Right renal cortex interstitium (tissue), 3 donors: Measurements from ENCODE around the gene TRIM7. TPM values are rescaled to one million over a fixed set of nuclear protein-coding genes. Genes with fewer than 3 reads are reported as not detected.
A peak's percentile ranks its signal among the peaks of the same experiment; 100 is the strongest.

Experiments
- DNase-seq, 3 donors: peaks; one replicate each; pipeline ENCODE4 v3.0.0-alpha.2; 2013; ENCODE audit warnings: low read depth in 3 of 3, low spot score in 2 of 3
- polyA plus RNA-seq, 3 donors: library from polyadenylated mRNA; unstranded; fragments of 120-200 nt; gene quantifications; one replicate each; pipeline ENCODE4 v1.2.1, GENCODE V29; 2013; ENCODE audit not compliant: insufficient read length in 3 of 3

Gene TRIM7
- under 1 TPM; 0.13 to 0.31 (median 0.29) TPM for polyA plus RNA-seq

DNA sequence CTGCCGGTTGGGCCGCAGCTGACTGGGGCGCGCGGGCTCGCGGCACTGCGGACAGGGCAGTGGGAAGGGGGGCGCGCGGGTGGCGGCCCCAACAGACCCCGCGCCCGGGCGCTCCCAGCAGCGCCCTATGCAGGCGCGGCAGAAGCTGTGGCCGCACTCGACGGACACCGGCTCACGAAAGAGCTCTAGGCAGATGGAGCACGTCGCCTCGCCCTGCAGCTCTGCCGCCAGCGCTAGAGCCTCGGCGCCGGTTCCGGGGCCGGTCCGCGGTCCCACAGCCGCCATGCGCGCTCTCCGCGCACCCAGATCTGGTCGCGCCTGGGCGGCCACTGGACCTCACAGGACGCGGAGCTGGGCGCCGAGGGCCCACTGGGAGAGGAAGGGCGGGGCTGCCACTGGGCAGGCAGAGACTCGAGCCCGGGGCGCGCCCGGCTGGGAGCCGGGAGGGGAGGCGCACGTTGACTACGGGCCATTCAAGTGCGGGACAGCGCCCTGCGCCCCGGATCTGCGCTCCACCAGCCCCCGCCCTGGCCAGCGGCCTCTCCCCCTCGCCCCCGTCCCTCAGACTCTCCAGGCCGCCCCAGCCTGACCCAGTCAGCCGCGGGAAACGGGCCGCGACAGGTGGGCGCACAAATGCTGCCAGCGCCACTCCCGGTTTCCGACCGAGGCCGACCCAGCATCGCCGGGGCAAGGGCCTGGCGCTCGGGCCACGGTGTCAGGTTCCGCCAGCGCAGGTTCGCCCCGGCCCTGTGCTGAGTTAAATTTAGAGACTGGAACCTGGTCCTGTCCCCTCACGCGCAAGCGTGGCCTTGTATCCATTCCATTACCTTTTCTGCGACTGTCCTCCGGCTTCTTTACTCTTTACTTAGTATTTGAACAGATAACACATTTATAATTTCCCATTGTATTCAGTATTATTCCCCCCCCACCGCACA lies at the start of gene TRIM7:
Gene TRIM7, minus strand, starts transcription at position 371 of the 935 bp plus-strand sequence. Its CDS starts 86 bp downstream, at position 285.
- no peak for DNase-seq

DNA sequence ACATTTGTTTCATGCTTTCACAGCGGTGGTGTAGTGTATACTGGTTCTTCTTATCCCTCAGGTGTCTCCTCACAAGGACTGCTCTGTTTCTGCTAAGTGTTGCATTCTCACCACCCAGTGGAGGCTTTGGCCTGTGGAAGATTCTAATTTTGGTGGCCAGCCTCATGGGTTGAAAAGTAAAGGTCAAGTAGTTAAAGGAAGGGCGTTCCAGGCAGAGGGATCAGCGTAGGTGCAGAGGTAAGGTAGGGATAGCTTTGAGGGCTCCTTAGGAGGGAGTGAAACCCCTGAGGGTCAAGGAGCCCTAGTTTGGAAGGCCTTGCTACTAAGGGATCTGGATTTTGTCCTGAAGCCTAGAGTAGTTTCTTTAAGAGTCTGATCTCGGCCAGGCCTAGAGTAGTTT lies 43.3 kb upstream of the TRIM7 start:
- DNase-seq, result no peak

DNA sequence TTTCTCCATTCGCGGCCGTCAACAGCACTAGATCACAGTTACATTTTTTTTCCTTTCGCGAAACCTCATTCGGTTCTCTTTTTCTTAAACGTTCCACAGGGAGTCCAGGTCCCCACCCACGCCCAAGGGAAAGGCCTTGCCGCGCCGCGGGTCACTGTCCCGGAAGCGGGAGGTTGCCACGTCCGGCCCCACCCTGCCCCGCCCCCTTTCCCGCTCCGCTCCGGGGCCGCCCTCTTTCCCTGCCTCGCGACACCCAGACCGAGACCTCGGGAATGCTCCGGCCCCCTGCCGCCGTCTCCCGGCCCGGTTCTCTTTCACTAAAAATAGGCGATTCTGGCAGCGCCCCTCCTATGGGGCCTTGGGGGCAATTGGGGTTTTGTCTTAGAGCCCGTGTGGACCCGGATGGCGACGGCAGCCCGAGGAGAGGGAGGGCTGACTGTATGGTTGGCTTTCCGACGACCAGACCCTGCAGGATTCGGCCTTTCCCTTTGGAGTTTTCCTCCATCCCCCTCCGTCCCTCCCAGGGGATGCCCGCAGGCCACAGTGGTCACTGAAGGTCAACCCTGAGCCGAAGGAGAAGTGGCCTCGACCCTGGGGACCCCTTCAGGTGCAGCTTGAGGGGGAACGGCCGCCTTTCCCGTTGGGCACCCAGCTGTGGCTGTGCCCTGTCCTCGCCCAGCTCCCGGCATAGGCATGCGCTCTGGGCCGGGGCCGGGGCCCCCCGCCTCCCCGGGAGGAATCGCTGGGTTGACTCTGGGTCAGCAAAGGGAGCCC lies 41.5 kb upstream of the TRIM7 start:
- peak in 2 of 3 donors; percentile 69 to 75 for DNase-seq

DNA sequence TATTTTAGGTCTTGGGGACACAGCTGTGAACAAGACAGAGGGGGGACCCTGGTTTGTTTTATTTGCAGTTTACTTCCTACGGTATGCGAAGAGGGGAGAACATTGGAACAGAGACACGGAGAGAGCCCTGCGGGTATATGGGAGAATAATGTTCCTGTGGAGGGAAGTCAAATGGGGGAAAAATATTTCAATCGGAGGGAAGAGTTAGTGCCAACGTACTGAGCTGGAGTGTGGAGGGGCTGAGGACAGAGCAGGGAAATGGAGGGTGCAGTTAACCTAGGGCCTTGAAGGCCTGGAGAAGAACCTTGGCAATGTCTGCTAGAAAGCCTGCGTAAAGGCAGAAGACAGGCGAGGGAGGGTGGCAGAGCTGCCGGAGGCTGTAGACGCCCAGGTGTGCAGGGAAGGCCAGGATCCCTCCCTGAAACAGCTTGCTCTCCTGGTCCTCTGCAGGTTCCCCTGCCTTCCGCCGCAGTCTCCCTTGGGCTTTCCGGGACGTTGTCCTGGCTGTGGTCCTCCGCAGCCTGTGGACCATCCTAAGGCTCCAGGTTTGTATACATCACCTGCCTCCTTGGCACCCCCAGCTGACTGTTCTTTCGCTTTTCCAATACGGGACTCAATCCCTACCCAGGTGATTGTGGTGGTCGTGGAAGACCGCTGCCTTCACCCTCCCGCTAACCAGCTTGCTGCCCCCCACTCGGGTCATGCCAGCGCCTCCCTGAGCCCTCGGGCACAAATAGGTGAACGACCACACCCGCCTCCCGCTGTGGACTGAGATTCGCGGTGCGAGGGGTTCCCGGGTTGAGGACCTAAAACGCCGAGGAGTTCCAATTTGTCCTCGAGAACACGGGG lies 40.7 kb upstream of the TRIM7 start:
- DNase-seq, result no peak

DNA sequence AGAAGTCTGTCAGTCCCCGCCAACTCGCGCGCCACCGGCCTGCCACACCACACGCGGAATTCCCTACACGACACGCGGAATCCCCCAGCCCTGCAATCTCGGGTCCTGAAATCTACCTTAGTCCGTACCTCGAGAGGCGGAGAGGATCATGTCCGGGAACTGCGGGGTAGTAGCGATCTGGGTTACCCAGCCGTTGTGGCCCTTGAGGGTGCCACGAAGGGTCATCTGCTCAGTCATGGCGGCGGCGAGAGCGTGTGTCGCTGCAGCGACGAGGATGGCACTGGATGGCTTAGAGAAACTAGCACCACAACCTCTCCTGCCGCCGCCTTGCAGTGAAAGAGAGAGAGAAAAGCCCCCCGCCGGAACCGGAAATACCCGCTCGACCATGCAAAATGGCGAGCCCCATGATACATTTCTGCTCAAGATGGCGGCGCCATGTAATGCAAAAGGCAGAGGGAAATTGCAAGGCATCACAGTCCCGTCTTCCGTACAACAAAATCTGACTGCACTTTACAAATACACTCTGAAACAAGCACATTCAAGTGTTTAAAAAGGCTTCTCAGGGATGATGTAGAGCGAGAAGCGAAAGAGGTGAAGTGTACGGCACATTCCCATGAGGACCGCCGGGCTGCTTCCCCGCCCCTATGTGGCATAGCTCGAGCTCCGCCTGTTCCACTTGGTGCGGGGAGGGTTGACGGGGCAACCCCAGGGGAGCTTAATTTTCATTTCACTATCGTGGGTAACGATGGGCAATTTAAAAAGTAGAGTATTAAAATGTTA lies 38.8 kb upstream of the TRIM7 start, which contains the start of gene RACK1:
Gene RACK1, minus strand, starts transcription at position 343 of the 780 bp plus-strand sequence. Its CDS starts 106 bp downstream, at position 237.
- DNase-seq, result peak; percentile 90 to 97 (median 93)

DNA sequence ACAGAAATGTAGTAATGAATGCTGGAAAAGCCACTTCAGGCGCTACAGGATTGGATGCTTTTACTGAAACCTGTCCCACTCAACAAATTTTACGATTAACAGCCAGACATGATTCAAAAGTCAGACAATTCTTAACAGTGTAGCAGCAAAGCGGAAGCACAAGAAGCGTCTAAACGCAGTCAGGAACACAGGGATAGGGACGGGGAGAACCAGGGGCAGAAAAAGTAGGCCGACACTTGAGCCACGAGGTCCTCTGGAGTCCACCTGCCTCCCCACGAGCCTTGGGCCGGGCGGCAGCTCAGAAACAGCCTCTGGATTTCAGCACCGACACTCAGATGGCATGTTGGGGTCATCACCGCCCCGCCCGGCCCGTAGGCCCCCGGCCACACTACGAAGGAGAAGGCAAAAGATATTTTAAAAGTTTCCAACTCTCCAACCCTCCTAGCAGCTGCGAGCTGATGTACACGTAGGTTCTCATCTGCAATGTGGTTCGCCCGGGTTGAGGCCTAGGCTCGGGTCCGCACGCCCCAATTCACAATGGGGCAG lies 38.1 kb upstream of the TRIM7 start:
- no peak for DNase-seq

DNA sequence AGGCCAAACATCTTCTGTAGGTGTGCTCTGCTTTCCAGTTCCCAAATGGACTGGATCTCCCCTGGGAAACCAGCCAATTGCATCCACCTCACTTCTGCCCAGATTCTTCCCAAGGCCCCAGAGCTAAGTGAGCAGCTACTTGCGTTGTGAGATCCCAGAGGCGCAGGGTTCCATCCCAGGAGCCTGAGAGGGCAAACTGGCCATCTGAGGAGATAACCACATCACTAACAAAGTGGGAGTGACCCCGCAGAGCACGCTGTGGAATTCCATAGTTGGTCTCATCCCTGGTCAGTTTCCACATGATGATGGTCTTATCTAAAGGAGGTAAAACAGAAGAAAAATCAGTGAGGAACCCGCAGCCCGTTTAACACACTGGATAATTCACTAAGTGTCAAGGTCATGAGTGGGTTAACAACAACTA lies 37.0 kb upstream of the TRIM7 start:
- DNase-seq, result no peak

DNA sequence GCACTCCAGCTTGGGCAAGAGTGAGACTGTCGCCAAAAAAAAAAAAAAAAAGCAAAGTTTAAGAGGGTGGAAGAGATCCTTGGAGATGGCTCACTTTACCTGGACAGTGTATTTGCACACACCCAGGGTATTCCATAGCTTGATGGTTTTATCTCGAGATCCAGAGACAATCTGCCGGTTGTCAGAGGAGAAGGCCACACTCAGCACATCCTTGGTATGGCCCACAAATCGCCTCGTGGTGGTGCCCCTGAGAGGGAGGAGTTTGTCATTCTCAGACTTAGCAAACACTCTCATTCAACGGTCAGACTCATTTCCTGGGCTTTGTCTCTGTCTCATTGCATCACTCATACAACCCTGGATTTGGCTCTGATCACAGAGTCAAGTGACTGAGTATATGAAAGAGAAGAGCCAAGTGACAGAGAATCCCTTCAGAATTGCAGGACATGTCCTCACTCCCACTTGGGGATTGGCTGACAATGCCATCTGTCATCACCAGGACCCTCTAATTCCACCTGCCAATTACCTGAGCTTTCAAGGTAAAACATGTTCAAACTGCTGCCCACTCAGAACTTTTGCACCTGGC lies 36.5 kb upstream of the TRIM7 start:
- no peak for DNase-seq

DNA sequence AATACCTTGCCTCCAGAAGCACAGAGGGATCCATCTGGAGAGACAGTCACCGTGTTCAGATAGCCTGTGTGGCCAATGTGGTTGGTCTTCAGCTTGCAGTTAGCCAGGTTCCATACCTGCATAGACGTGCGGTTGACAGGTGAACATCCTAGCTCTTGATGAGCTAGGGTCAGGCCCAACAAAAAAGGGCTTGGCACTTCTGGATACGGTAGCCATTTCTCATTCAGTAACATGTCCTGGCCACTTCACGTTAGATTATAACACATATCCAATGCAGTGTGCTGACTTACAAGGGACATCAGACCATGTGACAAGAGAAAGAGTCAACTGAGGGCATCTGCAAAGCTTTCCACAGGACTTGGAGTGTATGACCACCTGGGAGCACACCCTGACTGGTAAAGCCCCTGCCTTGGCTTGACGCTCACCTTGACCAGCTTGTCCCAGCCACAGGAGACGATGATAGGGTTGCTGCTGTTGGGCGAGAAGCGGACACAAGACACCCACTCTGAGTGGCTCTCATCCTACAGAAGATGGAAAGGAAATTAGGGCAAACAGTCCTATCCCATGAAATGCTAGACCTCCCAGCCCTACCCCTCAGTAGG lies 34.2 kb upstream of the TRIM7 start:
- no peak for DNase-seq

DNA sequence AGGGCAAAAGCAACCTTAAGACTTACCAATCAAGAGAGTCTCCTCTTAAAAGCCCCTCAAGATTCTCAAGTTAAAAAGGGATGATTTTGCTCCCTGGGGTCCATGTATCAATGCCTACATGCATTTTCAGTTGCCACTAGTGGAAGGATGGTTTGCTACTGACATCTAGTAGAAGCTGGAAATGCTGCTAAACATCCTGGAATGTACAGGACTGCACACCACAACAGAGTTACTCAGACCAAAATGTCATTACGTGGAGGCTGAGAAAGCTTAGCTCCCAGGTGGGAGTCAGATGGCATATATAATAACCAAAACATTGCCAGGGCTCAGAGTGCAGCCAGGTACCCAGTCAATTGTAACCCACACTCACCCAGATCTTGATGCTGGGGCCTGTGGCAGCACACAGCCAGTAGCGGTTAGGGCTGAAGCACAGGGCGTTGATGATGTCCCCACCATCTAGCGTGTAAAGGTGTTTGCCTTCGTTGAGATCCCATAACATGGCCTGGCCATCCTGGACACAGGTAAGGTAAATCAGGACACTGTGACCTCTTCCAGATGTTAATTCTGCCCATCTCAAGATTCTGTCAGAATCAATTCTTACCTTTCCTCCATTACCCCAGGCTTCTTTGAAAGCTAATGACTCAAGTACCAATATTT lies 32.9 kb upstream of the TRIM7 start:
- no peak for DNase-seq

DNA sequence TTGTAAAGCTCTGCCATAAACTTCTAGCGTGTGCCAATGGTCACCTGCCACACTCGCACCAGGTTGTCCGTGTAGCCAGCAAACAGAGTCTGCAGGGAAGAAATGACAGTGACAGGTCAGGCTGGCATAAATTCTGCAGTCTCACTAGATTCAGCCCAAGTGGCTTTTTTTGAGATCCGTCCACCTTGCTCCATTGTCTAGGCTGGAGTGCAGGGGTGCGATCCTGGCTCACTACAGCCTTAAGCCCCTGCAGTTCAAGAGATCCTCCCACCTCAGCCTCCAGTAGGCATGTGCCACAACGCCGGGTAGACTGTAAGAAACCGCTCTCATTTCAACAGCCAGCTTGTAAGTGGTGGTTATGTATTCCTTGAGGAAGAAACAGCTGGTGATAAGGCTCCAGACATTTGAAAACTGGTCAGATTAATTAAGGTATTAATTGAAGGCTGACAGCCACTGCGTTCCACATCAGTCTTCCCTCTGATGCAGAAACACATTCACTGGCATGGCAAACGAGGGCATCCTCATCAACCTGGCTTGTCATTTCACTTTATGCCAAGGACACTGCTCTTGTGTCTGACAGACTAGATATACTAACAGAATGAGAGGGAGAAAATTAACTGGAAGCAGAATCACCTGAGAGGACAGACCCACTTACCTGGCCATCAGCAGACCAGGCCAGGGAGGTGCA lies 32.1 kb upstream of the TRIM7 start:
- no peak for DNase-seq

DNA sequence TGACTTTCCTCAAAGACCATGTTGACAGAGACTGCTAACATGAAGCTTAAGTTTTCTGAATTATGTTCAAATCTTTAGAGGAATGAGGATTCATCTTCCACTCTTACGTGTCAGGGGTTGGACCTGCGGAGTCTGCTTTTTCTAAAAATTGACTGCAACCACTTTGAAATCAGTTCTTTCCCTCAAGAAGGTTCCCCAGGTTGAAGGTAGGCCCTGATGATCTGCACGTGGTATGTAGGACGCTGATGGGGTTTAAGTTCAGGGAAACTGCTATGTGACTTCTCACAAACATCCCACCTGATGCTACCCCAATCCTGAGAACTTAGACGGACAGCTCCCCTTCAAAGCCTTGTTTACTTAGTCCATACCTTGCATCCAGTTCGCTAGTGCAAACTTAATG lies 31.5 kb upstream of the TRIM7 start:
- DNase-seq, result no peak

DNA sequence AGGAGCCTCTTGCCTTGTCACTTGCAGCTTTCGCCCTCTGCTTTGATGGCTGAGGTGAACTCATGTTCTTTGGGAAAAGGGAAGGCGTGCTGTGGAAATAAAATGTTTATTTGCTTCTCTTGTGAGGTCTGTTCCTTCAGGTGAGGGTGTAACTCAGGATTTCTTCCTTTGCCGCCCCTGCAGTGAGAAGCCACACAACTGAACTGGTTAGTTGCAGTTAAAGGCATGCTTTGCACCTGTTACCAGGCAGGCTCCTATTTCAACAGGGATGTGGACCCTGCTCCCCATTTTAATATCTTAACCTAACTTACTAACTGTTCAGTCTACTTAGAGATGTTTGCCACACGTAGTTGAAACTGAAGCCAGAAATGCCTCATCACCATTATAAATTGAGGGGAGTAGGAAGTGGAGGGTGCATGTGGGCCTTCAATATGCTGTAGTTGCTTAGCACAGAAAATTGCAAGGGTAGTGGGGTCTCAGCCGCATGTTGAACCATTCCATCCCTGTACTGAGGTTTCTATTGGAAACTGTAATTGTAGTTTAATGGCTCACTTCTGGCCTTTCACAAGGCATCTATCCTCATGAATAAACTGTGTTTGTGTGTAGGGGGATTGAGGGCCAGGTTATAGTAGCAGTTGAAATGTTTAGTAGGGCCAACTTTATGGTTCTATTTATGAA lies 30.8 kb upstream of the TRIM7 start:
- DNase-seq, result no peak

DNA sequence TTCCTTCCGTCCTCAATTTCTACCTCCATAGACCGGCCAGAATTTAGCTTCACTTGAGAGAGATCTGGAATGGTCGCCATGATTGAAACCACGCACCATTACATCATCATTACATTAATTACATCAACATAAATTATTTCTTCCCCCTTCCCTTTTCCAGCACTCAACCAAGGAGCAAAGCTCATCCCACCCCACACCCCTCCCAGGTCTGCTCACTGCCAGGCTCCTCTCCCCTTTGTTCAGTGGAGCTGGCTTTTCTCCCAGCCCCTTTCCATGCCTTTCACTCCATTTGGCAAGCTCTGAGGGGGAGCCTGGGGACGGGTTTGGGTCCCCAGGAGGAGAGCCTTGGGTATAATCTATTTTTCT lies 30.3 kb upstream of the TRIM7 start:
- no peak for DNase-seq

DNA sequence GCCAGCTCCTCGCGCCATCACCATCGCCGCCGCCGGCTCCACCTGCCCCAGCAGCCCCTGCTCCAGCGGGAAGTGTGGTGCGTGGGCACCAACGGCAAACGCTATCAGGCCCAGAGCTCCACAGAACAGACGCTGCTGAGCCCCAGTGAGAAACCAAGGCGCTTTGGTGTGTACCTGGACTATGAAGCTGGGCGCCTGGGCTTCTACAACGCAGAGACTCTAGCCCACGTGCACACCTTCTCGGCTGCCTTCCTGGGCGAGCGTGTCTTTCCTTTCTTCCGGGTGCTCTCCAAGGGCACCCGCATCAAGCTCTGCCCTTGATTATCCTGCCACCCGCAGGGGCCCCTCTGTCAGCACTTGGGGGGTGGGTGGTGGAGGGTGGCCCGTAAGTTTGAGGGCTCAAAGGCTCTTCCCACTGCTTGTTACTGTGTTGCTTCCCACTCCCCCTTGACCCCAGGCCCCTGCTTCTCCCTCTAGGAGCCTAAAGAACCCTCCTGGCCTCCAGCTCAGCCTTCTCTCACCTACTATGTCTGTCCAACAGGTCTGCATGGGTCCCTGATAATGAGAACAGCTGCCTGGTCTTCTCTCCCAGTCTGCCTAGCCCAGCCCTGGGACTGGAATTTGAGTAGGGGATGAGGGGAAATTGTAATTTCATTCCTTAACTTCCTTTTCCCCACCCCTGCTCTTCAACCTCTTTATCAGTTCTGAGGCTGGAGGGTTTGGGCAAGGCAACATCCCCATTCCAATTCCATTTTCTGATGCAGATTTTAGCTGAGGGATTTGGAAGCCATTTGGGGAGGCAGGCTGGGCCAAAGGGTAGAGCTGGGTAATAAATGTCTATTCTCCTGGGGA lies 29.7 kb upstream of the TRIM7 start:
- DNase-seq, result no peak

DNA sequence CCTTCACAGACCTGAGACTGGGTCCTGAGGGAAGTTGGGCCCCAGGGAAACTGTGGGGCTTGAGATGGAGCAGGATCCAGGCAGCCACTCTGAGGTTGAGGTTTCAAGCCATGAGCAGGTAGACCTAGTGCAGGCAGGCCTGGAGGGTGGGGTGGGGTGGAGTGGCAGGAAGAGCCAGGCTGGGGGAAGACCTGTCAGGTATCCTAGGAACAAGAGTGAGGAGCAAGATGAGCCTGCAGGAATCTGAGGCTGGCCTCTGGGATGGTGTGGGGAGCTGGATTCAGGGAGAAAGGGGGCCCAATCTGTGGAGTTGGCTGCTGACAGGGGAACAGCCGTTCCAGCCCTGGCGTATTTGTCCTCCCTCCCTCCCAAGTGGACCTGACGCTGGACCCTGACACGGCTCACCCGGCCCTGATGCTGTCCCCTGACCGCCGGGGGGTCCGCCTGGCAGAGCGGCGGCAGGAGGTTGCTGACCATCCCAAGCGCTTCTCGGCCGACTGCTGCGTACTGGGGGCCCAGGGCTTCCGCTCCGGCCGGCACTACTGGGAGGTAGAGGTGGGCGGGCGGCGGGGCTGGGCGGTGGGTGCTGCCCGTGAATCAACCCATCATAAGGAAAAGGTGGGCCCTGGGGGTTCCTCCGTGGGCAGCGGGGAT lies 28.9 kb upstream of the TRIM7 start:
- DNase-seq, result no peak
